C1 segment of cervical spinal cord (tissue), 14 donors: ENCODE measurements around the gene CKAP2L.

Source experiments
- DNase-seq, 14 donors: peaks; one replicate each; lab custom pipeline; 2025; lab: John Stamatoyannopoulos, UW

The CKAP2L gene

DNA sequence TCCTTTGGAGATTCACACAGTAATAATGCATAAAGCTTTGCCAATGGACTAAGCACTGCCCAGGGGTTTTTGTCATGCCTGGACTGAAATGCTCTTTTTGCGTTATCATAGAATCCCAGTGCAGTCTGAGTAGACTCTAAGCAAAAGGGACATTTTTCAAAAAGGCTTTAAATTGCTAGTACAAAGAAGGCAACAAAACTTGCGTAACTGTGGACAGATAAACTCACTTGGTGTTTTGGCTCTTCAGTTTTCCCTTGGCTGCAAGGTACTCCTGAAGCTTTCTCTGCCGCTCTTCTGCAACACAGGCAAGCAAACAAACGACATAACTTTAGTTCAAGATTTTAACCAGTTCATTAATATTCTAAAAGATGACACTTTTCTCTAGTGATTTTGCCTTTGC lies 2.1 kb downstream of the CKAP2L start:
- DNase-seq = no peak

DNA sequence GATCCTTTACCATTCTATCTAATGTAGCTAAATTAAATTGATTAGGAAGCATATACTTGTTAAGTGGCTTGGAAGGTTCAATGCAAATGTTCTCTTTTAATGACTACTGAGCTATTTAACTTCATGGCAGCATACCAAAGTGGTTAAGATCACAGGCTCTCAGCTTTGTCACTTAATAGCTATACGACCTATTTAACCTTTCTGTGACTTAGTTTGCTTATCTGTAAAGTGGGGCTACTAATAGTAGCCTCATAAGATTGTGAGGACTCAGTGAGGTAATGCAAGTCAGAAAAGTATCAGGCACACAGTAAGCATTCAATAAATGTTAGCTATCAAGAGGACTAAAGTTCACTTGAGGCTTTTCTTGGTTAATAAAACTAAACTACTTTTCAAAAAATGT lies 4.3 kb downstream of the CKAP2L start:
- no peak for DNase-seq

DNA sequence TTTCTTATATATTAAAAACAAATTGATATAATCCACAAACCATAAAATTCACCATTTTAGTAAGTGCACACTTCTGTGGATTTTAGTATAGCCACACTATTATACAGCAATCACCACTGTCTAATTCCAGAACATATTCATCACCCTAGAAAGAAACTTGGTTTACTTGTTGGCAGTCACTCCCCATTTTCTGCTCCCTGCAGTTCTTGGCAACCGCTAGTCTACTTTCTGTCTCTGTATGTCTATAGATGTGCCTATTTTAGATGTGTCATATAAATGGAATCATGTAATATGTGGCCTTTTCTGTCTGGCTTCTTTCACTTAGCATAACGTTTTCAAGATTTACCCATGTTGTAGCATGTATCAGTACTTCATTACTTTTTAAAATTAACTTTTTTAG lies 5.7 kb downstream of the CKAP2L start:
- DNase-seq = no peak

DNA sequence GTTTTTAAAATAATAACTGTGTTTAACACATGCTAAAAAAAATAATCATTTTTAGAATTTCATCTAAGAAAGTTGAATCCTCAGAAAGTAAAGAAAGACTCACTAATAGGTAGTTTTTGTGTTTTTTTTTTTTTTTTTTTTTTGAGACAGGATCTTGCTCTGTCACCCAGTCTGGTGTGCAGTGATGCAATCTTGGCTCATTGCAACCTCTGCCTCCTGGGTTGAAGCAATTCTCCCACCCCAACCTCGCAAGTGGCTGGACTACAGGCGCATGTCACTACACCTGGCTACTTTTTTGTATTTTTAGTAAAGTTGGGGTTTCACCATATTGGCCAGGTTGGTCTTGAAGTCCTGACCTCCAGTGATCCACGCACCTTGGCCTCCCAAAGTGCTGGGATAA lies 7.1 kb downstream of the CKAP2L start:
- DNase-seq = no peak

DNA sequence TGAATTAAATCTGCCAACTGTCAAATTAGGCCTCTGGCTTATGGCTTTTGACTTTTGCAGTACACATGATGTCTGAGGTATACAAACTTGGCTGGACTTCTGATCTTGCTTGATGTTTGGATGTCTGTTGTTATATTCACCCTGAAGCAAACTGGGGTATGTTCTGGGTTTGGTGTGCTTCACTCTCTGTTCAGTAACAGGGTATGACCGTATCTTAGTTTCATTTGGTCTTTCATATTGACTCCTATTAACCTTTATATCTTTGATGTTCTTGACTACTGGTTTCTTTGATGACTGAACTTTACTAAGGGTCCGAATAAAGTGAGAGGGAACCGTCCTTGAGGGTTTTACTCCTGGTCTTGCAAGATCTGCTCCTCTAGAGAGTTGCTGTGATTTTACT lies 8.2 kb downstream of the CKAP2L start:
- DNase-seq = no peak

GRCh38 chr2:112755444-112755843 lies 9.0 kb downstream of the CKAP2L start:
- no peak for DNase-seq

- DNase-seq = no peak
Measured at GRCh38 chr2:112754564-112754963, 9.8 kb downstream of the CKAP2L start.

DNA sequence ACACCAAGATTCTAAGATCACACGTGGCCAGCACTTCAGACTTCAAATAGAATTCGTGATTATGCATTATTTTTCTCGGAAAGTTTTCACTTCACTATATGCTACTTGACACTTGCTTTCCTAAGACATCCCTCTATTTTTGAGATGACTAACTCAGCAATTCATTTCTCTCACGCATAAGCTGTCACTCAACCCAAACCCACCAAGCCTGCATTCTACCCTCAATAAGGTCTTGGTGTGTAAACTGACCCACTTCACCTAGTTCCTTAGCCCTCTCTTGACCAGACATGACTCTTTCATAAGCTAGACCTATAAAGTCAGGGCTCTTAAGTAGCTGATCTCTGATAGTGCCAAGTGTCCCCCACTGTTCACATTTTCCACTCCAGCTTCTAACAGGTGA lies 11.7 kb downstream of the CKAP2L start:
- no peak for DNase-seq

DNA sequence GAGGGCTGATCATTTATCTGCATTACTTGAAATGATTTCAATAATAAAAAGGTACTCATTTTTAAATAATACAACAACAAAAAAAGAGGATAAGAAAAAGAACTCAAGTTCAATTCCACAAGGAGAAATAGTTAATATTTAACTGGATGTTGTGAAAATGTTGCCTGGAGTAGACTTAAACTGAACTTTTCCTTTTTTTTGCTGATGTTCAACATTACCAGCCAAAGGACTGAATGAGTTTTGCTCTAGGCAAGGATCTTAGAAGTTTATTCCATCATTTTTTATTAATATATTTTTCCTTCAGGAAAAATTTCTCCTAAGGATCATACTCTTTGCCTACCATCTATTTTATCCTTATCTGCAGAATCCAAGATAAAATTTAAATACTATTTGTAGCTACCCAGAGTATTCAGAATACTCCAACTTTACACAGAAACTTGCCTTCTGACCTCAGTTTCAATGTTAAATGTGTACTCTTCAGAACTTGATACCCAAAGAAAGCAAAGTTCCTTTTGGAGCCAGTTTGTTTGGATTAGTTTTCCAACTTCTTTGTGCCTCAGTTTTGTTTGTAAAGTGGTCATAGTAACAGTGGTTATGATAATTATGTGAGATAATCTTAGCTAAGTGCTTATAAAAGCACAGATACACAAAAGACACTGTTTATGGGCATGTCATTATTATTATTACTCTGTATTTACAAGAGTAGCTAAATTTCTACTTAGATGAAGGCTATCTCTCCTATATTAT lies 12.8 kb downstream of the CKAP2L start:
- DNase-seq = no peak

DNA sequence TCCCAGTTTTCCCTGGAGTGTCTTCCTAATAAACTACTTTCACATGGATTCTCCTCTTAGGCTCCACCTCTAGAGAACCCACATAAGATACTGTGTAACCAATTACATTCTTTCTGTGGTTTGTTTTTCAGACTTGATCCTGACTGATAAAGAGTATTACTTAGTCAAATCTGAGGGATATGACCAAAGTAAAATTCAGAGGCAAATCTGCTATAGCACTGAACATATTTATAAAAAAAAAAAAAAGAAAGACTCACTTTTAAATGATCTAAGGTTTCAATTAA lies 13.9 kb downstream of the CKAP2L start:
- no peak for DNase-seq

DNA sequence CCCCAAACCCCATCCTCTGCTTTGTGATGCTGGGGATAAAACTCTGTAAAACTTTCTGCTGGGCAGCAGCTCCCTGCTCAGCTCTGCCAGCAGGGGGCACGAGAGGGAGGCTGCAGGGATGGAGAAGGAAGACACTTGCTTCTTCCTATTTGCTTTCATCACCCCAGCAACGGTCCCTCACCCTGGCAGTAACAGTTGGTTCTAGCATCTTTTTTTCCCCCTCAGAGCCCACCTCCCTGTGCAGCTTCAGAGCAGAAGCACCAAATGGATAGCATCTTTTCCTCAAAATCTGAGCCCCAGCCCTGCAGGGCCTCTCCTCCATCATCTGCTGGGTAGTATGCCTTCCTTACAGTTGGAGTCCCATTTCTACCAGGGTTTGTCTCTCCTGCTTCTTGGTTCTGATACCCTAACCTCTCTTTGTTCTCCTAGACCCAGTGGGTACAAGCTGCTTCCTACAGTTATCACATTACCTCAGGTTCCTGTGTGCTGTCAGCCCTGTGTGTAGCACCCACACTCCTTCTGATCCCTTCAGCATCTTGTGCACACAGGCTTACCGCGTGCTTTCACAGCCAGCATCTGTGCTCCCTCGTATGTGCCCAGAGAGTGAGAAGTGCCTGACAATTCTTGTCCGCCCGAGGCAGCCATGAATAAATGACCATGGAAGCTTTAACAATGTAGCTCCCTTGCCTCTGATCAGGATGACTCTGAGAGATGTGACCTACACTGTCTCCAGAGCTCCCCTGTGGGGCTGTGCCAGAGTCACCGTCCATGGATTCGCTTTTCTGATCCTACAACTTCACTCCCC lies 14.5 kb downstream of the CKAP2L start:
- peak in 11 of 14 donors; percentile 8 to 77 (median 47) for DNase-seq

DNA sequence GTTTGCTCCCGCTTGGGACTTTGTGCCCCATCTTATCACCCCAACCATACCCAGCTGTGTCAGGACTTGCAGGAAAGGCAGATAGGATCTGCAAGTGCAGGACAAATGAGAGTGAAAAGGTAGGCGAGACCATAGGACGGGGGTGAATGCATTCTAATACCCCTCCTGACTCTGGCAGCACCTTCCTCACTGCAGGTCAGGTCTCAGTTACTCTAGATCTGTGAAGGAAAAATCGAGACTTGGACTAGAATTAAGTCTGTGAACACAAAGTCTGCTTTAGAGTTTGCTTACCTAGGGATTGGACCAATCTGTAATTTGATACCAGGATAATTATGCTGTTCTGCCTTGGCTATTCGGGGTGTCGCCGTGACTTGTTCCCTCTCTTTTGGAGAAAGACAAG lies 23.9 kb downstream of the CKAP2L start:
- DNase-seq = no peak

DNA sequence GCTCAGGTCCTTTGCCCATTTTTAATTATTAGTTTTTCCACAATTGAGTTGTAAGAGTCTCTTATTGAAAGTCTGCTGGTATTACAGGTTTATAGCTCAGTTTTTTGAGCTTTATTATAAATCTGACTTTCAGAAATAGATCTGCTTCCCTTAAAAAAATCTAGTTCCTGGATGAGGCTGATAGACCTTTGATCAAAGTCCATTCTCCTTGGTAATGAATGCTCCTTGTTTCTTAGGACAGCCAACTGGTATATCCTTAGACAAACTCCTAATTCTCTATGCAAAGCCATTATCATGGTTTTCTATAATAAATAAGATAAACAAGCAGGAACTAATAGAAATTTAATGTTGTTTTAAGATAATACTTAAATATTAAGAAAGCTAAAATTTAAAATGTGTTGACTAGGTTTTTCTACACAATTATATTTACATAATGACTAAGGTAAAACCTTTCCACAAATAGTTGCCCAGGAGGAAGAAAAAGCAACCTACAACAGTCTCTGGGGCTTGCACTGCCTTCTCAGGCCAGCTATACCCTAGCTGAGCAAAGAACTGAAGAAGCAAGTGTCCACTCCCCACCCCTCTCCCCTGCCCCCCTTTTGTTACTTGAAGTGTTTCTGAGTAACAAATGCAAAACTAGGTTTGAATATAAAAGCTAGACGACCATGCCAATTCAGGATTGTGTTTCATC lies 26.7 kb downstream of the CKAP2L start:
- DNase-seq = no peak

DNA sequence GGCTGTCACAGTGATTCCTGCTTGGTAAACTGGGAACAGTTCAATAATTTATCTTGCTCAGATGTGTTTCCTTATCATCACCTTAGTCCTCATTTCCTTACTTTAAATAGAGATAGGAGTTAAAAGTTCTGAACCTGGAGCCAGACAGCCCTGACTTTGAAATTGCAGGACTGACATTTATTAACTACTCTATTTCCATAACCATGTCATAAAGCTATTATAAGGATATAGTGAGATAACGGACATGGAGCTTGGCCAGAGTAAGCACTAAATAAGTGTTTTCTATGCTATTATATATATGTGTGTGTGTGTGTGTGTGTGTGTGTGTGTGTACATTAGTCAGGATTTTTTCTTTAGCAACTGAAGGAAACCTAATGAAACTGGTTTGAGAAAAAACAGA lies 30.5 kb downstream of the CKAP2L start:
- DNase-seq = no peak

- DNase-seq = no peak
Measured at GRCh38 chr2:112733456-112733855, 31.0 kb downstream of the CKAP2L start.

- no peak for DNase-seq
Measured at GRCh38 chr2:112731479-112731878, 32.9 kb downstream of the CKAP2L start.

DNA sequence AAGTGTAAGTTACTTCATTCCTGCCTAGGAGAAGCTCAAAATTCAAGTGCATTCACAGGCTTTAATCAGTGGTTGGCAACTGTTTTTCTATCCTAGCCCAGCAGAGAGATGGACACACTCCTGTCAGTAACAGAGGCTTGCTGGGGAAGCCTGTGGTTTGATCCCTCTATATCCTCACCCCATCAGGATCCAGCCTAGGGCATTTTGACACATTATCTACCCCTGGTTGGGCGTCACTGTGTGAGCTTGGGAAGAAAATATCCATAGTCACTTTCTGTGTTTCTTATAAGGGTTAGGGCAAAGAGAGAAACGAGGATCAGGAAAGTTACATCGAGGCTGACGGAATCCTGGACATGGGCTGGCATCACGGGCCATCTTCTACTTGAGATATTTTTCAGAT lies 33.6 kb downstream of the CKAP2L start:
- DNase-seq = no peak

GRCh38 chr2:112730216-112730615 lies 34.2 kb downstream of the CKAP2L start:
- no peak for DNase-seq

DNA sequence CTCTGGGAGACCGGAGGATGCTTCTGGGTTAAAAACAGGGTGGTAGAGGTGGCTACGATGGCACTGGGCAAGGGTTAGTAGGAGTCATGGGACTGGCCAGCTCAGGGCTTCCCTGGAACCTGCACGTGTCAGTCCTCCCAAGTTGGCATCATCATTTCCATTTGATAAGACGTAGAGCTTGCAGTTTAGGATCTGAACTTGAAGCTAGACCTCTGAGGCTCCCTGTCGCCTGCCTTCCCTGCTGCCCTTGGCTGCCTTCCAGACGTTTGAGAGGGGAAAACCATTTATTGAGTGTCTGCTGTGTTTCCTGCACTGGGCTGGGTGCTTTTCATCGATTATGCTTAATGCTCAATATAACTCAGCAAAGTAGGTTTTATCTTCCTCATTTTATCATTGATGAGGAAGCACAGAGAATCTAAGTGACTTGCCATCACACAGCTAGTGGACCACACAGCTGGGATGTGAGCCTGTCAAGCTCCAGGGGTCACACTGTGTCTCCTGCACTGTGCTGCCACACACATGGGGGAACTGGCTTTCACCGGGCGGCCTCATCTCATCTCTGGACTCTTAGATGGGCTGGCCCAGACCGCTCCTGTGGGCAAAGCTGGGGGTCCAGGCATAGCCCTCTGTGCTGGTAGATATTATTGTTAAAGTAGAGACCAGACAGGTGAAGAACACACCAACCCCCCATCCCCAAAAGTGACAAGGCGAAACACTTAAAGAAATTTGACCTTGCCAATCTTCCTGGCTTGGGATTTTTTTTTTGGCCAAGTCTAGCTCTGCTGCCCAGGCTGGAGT lies 35.8 kb downstream of the CKAP2L start:
- DNase-seq = no peak

GRCh38 chr2:112728029-112728362 lies 36.4 kb downstream of the CKAP2L start:
- no peak for DNase-seq

DNA sequence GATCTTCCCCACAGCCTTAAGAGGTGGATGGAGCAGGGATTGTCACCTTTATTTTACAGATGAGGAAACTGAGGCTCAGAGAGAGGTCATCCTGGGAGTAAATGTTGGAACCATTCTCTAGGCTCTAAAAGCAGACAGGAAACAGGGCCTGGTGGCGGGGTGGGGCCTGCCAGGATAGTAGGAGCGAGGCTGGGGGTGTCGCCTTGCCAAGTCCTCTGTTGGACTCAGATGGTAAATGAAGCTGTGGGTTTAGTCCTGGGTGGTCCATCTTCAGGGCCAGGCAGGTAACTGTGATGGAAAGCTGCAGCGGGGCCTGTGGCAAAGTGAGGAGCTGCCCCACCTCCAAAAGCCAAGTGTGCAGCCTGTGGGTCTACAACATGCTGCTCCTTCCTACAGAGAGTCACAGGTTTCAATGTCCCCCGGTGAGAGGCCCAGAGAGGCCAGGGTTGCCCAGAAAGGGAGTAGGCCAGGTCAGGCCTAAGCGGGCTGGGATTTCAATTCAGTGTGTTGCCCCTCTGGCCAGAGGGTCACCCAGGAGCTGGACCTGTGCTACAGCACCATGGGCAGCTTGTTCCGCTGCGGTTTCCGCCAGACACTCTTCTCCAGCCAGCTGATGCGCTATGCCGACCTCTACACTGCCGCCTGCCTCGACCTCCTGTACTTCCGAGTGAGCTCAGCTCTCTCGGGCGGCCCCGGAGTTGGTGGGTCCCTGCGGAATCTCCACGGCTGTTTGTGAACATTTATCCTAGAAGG lies 37.0 kb downstream of the CKAP2L start:
- DNase-seq = no peak
